ENCODE results near the gene FGGY.

The FGGY gene

GRCh38 chr1:59640851-59641250, 344.0 kb downstream of the FGGY start:
- Histone ChIP-seq H3K9me3 (ENCODE audit: insufficient read depth, low read length) (no peaks in the 10 kb centered on the region), H3F3A (ENCODE audit: insufficient read depth) (no peaks in the 10 kb centered on the region), H3K9ac (ENCODE audit: low read length) (no peak overlapping the region), H3K36me3 (ENCODE audit: low read length) (no peaks in the 10 kb centered on the region), H3K9me2 (replicated peaks; ENCODE audit: insufficient read depth, low read length) (no peaks in the 10 kb centered on the region), H2AFZ (ENCODE audit: low read depth, low read length, severe bottlenecking) (no peak overlapping the region), H3K4me3 (ENCODE audit: insufficient read depth, low read length, poor library complexity, severe bottlenecking) (no peak overlapping the region), H3K27ac (ENCODE audit: low read depth, low read length) (no peak overlapping the region), H3K27me3 (ENCODE audit: low read length) (no peaks in the 10 kb centered on the region), H4K20me1 (ENCODE audit: low read depth, low read length) (no peaks in the 10 kb centered on the region), H3K79me2 (ENCODE audit: insufficient read depth, low read length) (no peaks in the 10 kb centered on the region), H3K4me2 (ENCODE audit: low read depth, low read length, poor library complexity, severe bottlenecking) (no peak overlapping the region)
- TF ChIP-seq CTCF (IDR thresholded peaks at IDR 0.05; ENCODE audit: insufficient read depth, low read length, poor library complexity, severe bottlenecking), result no peak
- no peak for TF ChIP-seq EZH2phosphoT487 (conservative IDR thresholded peaks at IDR 0.05; ENCODE audit: low read length)

- H4K20me1 ChIP-seq (ENCODE audit: low read depth, low read length), result no peaks in the 10 kb centered on the region
These were observed 344.9 kb downstream of the FGGY start for GRCh38 chr1:59641836-59642235.

GRCh38 chr1:59643526-59643925, 346.6 kb downstream of the FGGY start:
- H3K36me3 ChIP-seq (ENCODE audit: low read length), result no peaks in the 10 kb centered on the region
- H3K9me2 ChIP-seq (replicated peaks; ENCODE audit: insufficient read depth, low read length), result no peaks in the 10 kb centered on the region
- no peak for TF ChIP-seq CTCF (IDR thresholded peaks at IDR 0.05; ENCODE audit: insufficient read depth, low read length, poor library complexity, severe bottlenecking)
- TF ChIP-seq EZH2phosphoT487 (conservative IDR thresholded peaks at IDR 0.05; ENCODE audit: low read length), result no peak
- H3K27me3 ChIP-seq (ENCODE audit: low read length), result no peaks in the 10 kb centered on the region
- no peaks in the 10 kb centered on the region for H3K79me2 ChIP-seq (ENCODE audit: insufficient read depth, low read length)
- no peaks in the 10 kb centered on the region for H3F3A ChIP-seq (ENCODE audit: insufficient read depth)
- H3K9me3 ChIP-seq (ENCODE audit: insufficient read depth, low read length), result no peaks in the 10 kb centered on the region
- H2AFZ ChIP-seq (ENCODE audit: low read depth, low read length, severe bottlenecking), result no peak overlapping the region
- H3K9ac ChIP-seq (ENCODE audit: low read length), result no peak overlapping the region
- no peak overlapping the region for H3K27ac ChIP-seq (ENCODE audit: low read depth, low read length)
- no peaks in the 10 kb centered on the region for H4K20me1 ChIP-seq (ENCODE audit: low read depth, low read length)
- no peak overlapping the region for H3K4me2 ChIP-seq (ENCODE audit: low read depth, low read length, poor library complexity, severe bottlenecking)
- no peak overlapping the region for H3K4me3 ChIP-seq (ENCODE audit: insufficient read depth, low read length, poor library complexity, severe bottlenecking)

More at GRCh38 chr1:59641836-59642235, 344.9 kb downstream of the FGGY start:
- Histone ChIP-seq H2AFZ (ENCODE audit: low read depth, low read length, severe bottlenecking) (no peak overlapping the region), H3K27ac (ENCODE audit: low read depth, low read length) (no peak overlapping the region), H3K27me3 (ENCODE audit: low read length) (no peaks in the 10 kb centered on the region), H3K79me2 (ENCODE audit: insufficient read depth, low read length) (no peaks in the 10 kb centered on the region), H3K4me2 (ENCODE audit: low read depth, low read length, poor library complexity, severe bottlenecking) (no peak overlapping the region), H3F3A (ENCODE audit: insufficient read depth) (no peaks in the 10 kb centered on the region), H3K9me3 (ENCODE audit: insufficient read depth, low read length) (no peaks in the 10 kb centered on the region), H3K9ac (ENCODE audit: low read length) (no peak overlapping the region), H3K9me2 (replicated peaks; ENCODE audit: insufficient read depth, low read length) (no peaks in the 10 kb centered on the region), H3K36me3 (ENCODE audit: low read length) (no peaks in the 10 kb centered on the region), H3K4me3 (ENCODE audit: insufficient read depth, low read length, poor library complexity, severe bottlenecking) (no peak overlapping the region)
- TF ChIP-seq EZH2phosphoT487 (conservative IDR thresholded peaks at IDR 0.05; ENCODE audit: low read length) (no peak), CTCF (IDR thresholded peaks at IDR 0.05; ENCODE audit: insufficient read depth, low read length, poor library complexity, severe bottlenecking) (no peak)
